T-helper 1 cell treated with Interleukin-12 subunit alpha and Interleukin-12 subunit beta and Interleukin-4 antibody, amounts not matched to agents 30 μg/mL and 1 μg/mL, for 36 hours (primary cell): Measurements from ENCODE around the gene TUBB3.
"Not testable (repeated sequence)": the region's sequence is repeated elsewhere in the genome, so short reads cannot be mapped to it uniquely, and the experiment has no call there.

Experiments
- H3K27ac Mint-ChIP-seq: one replicate; pipeline ENCODE4 v1.8.0; 2021; ENCODE audit warnings: mild to moderate bottlenecking, mixed read lengths
- H3K27me3 Mint-ChIP-seq: one replicate; pipeline ENCODE4 v1.8.0; 2021; ENCODE audit warnings: low read depth, mixed read lengths
- H3K36me3 Mint-ChIP-seq: one replicate; pipeline ENCODE4 v1.8.0; 2021; ENCODE audit warnings: low read depth, mixed read lengths
- H3K4me1 Mint-ChIP-seq: one replicate; pipeline ENCODE4 v1.8.0; 2021; ENCODE audit warnings: low read depth, mixed read lengths
- H3K4me3 Mint-ChIP-seq: one replicate; pipeline ENCODE4 v1.8.0; 2021; ENCODE audit warnings: mild to moderate bottlenecking, moderate library complexity, mixed read lengths
- H3K9me3 Mint-ChIP-seq: one replicate; pipeline ENCODE4 v1.8.0; 2021; ENCODE audit warnings: mixed read lengths

The TUBB3 gene

DNA sequence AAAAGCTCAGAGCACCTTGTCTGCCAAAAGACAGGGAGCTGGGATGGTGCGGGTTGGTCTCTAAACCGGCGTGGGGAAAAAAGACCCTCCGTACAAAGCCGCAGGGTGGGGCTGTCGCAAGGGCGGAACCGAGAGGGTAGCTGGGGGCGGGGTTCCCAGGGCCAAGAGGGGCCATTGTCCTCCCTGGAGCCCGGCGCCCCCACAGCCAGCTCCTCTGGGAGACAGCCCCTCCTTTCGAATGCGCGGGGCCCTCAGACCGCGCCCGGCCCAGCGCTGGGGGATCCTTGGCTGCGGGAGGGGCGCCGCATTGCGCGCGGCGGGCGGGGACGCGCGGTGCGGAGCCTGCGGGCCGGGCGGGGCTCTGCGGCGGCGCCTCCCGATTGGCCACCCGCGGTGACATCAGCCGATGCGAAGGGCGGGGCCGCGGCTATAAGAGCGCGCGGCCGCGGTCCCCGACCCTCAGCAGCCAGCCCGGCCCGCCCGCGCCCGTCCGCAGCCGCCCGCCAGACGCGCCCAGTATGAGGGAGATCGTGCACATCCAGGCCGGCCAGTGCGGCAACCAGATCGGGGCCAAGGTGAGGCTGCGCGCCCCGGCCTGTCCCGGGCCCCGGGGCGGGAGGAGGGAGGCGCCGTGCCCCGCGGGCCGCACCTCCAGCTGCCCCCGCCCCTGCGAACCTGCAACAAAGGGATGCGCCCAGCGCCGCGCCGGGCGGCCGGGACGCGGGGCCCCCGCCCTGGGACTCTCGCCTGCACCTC lies at the start of gene TUBB3:
TUBB3 (plus strand) TSS at position 459 of the 756 bp plus-strand sequence; CDS start at position 519, 60 bp downstream.
- Mint-ChIP-seq H3K9me3 (no peaks in the 10 kb centered on the region), H3K4me3 (peak within 1 kb of the TSS; percentile 76), H3K4me1 (peaks cover 27% of the 10 kb centered on the region), H3K27me3 (peaks cover 24% of the 10 kb centered on the region), H3K27ac (peak within 1 kb of the TSS; percentile 72), H3K36me3 (no peaks in the 10 kb centered on the region)

GRCh38 chr16:89873972-89874689 lies 49.0 kb upstream of the TUBB3 start:
- peaks cover 8% of the 10 kb centered on the region for H3K4me1 Mint-ChIP-seq
- H3K36me3 Mint-ChIP-seq = peaks cover 26% of the 10 kb centered on the region
- peak overlapping the region; percentile 98 for H3K27ac Mint-ChIP-seq
- H3K9me3 Mint-ChIP-seq = peaks cover 11% of the 10 kb centered on the region
- no peaks in the 10 kb centered on the region for H3K27me3 Mint-ChIP-seq
- H3K4me3 Mint-ChIP-seq = peak overlapping the region; percentile 92

- Mint-ChIP-seq H3K36me3 (peaks cover 43% of the 10 kb centered on the region), H3K9me3 (peaks cover 11% of the 10 kb centered on the region)
- not testable (repeated sequence) for H3K27ac Mint-ChIP-seq, H3K27me3 Mint-ChIP-seq, H3K4me3 Mint-ChIP-seq, H3K4me1 Mint-ChIP-seq
Measured at GRCh38 chr16:89879123-89879522, 44.0 kb upstream of the TUBB3 start.

DNA sequence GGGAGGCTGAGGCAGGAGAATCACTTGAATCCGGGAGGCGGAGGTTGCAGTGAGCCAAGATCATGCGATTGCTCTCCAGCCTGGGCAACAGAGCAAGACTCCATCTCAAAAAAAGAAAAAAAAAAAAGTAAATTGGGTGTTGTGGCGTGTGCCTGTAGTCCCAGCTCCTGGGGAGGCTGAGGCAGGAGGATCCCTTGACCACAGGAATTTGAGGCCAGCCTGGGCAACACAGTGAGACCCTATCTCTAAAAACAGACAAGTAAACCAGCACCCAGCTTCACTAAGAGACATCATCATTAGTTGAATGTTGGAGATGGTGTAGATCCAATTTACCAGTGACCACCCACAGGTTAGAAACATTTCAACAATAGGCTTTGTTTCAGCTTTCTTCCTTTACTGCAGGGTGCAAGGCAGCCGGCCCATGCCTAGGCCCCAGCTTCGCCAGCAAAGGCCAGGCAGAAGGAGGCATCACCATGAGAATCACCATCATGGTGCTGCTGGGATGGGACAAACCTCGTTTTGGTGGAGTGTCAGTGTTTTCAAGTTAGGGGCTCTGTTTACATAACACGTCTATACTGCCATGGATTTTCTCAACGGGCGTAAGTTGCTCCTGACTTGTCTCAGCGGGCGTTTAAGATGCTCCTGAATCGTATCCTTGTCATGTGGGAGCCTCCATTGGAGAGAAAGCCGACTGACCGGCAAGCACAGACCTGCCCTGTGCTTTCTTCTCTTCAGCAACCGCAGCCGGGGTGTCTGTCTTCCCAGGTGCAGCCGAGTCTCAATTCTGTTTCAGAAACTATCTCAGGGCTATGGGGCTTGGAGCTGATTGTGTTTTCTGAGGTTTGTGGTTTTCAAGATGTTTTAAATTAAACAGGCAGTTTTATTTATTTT lies 42.4 kb upstream of the TUBB3 start:
- H3K4me3 Mint-ChIP-seq = no peak overlapping the region

DNA sequence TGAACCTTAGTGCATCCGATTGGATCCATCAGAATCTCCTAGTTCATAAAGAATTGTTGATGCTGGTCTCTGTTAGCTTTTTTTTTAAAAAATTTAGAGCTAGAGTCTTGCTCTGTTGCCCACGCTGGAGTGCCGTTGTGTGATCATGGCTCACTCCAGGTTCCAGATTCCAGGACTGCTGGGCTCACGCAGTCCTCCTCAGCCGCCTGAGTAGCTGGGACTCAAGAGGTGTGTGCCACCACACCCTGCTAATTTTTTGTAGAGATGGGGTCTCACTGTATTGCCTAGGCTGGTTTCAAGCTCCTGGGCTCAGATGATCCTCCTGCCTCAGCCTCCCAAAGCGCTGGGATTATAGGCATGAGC lies 41.8 kb upstream of the TUBB3 start:
- H3K36me3 Mint-ChIP-seq = peaks cover 44% of the 10 kb centered on the region
- no peak overlapping the region for H3K4me3 Mint-ChIP-seq
- peaks cover 4% of the 10 kb centered on the region for H3K9me3 Mint-ChIP-seq
- H3K27me3 Mint-ChIP-seq = no peaks in the 10 kb centered on the region
- H3K27ac Mint-ChIP-seq = no peak overlapping the region
- H3K4me1 Mint-ChIP-seq = peaks cover 8% of the 10 kb centered on the region

More for the DNA sequence above, 42.4 kb upstream of the TUBB3 start:
- no peaks in the 10 kb centered on the region for H3K27me3 Mint-ChIP-seq
- H3K36me3 Mint-ChIP-seq = peaks cover 43% of the 10 kb centered on the region
- H3K9me3 Mint-ChIP-seq = peaks cover 4% of the 10 kb centered on the region
- peaks cover 8% of the 10 kb centered on the region for H3K4me1 Mint-ChIP-seq
- no peak overlapping the region for H3K27ac Mint-ChIP-seq

DNA sequence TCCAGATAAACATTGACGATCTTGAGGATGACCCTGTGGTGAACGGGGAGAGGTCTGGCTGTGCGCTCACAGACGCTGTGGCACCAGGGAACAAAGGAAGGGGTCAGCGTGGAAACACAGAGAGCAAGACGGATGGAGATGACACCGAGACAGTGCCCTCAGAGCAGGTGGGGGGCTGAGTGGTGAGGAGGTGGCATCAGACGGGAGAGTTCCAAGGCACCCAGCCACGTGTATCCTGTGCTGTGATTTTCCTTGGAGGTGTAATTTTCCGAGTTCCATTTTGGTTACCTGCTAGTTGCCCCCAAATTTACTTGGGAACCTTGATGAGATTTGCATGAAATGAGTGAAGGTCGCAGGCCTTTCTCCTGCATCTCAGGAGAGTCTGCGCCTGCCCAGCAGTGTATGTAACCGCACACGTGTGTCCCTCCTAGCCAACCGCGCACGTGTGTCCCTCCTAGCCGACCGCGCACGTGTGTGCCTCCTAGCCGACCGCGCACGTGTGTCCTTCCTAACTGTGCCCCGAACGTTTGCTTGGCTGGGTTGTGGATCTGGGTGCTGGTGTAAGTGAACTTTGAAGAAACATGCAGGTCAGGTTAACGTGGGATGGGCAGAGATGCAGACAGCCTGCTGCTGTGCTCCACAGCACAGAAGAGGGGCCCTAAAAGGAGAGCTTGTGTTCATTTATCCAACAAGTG lies 39.6 kb upstream of the TUBB3 start:
- H3K27ac Mint-ChIP-seq = no peak overlapping the region

GRCh38 chr16:89884041-89884421 lies 39.1 kb upstream of the TUBB3 start:
- Mint-ChIP-seq H3K9me3 (no peaks in the 10 kb centered on the region), H3K4me1 (peaks cover 4% of the 10 kb centered on the region), H3K36me3 (peaks cover 41% of the 10 kb centered on the region), H3K4me3 (no peak overlapping the region), H3K27me3 (no peaks in the 10 kb centered on the region), H3K27ac (no peak overlapping the region)

More for the DNA sequence above, 39.6 kb upstream of the TUBB3 start:
- H3K4me3 Mint-ChIP-seq = no peak overlapping the region
- H3K9me3 Mint-ChIP-seq = no peaks in the 10 kb centered on the region
- peaks cover 46% of the 10 kb centered on the region for H3K36me3 Mint-ChIP-seq
- no peaks in the 10 kb centered on the region for H3K27me3 Mint-ChIP-seq
- peaks cover 4% of the 10 kb centered on the region for H3K4me1 Mint-ChIP-seq

DNA sequence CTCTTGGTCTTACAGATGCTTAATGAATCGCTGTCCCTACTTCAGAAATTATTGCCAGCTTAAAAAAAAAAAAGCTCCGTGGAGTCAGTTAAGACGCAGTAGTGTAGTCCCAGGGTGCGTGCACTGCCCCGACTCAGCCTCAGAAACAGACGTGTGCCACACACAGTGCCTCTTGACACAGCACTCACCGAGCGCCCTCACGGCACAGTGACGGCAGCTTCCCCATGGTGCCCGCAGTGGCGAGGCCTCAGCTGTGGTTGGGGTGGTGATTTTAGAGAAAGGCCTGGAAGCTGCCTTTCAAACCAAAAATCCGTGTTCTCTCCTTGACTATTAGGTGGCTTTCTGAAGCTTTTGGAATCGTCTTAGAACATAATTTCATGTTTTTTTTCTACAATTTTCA lies 35.9 kb upstream of the TUBB3 start:
- Mint-ChIP-seq H3K9me3 (no peaks in the 10 kb centered on the region), H3K4me3 (no peak overlapping the region), H3K36me3 (peaks cover 52% of the 10 kb centered on the region), H3K27ac (no peak overlapping the region), H3K4me1 (peaks cover 14% of the 10 kb centered on the region), H3K27me3 (no peaks in the 10 kb centered on the region)

GRCh38 chr16:89890200-89890599 lies 32.9 kb upstream of the TUBB3 start:
- Mint-ChIP-seq H3K4me3 (no peak overlapping the region), H3K9me3 (no peaks in the 10 kb centered on the region), H3K36me3 (peaks cover 38% of the 10 kb centered on the region), H3K27me3 (no peaks in the 10 kb centered on the region), H3K4me1 (peaks cover 10% of the 10 kb centered on the region), H3K27ac (peak overlapping the region; percentile 11)

DNA sequence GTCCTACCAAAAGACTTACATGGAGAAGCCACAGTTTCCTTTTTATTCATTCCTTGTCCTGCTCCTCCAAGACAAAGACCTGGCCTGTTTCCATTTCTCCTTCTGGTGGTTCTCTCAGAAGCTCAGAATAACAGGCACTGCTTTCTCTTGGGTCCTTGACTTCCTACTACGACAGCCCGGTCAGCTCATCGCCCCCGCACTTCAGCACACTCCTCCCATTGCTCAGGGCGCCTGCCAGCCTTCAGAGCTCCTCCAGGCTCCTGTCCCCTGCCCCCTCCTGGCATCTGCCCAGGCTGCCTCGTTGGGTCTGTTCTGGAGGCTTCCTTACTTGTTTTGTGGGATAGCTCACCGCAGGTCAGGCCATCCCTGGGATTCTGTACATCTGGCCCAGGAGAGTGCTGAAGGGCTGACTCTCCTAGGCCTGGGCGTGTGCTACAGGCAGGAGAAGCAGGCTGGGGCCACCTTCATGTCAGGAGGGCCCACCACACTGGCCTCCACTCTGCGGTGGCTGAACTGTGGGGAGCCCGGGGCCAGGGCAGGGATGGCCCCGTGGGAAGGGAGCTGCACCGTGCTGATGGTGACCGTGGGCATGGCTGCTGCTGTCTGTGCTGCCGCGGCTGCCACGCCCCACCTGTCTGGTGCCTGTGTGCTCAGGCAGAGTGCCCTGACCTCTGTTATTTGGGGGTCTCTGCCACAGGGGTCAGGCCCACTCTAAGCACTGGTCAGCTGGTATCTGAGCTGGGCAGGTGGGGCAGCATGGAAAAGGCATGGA lies 32.1 kb upstream of the TUBB3 start:
- H3K4me3 Mint-ChIP-seq = no peak overlapping the region
- peak overlapping the region; percentile 41 for H3K27ac Mint-ChIP-seq
- no peaks in the 10 kb centered on the region for H3K9me3 Mint-ChIP-seq
- no peaks in the 10 kb centered on the region for H3K27me3 Mint-ChIP-seq
- peaks cover 33% of the 10 kb centered on the region for H3K36me3 Mint-ChIP-seq
- peaks cover 10% of the 10 kb centered on the region for H3K4me1 Mint-ChIP-seq

- H3K27ac Mint-ChIP-seq = no peak overlapping the region
- peaks cover 10% of the 10 kb centered on the region for H3K4me1 Mint-ChIP-seq
- no peaks in the 10 kb centered on the region for H3K27me3 Mint-ChIP-seq
- no peaks in the 10 kb centered on the region for H3K9me3 Mint-ChIP-seq
- peaks cover 30% of the 10 kb centered on the region for H3K36me3 Mint-ChIP-seq
- no peak overlapping the region for H3K4me3 Mint-ChIP-seq
Measured at GRCh38 chr16:89892055-89892630, 31.0 kb upstream of the TUBB3 start.

GRCh38 chr16:89892635-89893034 lies 30.5 kb upstream of the TUBB3 start:
- Mint-ChIP-seq H3K27me3 (no peaks in the 10 kb centered on the region), H3K27ac (no peak overlapping the region), H3K9me3 (no peaks in the 10 kb centered on the region), H3K4me1 (peaks cover 10% of the 10 kb centered on the region), H3K36me3 (peaks cover 25% of the 10 kb centered on the region), H3K4me3 (no peak overlapping the region)
